Measurements from ENCODE around the gene CD14.
"Not testable (repeated sequence)": the region's sequence is repeated elsewhere in the genome, so short reads cannot be mapped to it uniquely, and the experiment has no call there.

- not testable (repeated sequence) for TF ChIP-seq EZH2phosphoT487 (conservative IDR thresholded peaks at IDR 0.05; ENCODE audit: low read length); CTCF (IDR thresholded peaks at IDR 0.05; ENCODE audit: insufficient read depth, low read length, poor library complexity, severe bottlenecking)
Measured at GRCh38 chr5:140623061-140623460, 9.9 kb downstream of the CD14 start.
